ENCODE results near the gene EML5. TPM values are rescaled to one million over a fixed set of nuclear protein-coding genes. Genes with fewer than 3 reads are reported as not detected.

The EML5 gene
- total and polyA plus RNA-seq, 8 donors: 1.1 to 2.3 (median 1.8) TPM

DNA sequence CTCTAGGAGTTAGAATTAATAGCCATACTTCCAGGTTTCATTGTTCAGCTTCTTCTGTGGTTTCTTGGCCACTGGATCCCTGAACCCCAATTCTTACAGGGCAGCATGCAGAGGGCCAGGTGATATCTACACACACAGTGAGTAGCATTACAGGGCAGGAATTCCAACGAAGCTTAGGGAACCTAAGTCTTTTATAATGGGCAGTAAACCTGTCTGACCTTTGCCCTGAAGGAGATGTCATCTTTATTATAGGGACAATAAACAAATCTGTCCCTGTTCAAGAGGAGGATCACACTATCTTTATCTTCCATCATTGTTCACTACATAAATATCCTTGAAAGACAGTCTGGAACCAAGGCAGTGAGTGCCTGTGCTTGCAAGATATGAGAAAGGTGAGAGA lies 11.7 kb upstream of the EML5 start:
- intact Hi-C loops (cut with DNase I): no loop called here
- Histone ChIP-seq H3K36me3 (no peaks in the 10 kb centered on the region), H3K27ac (no peak overlapping the region), H3K27me3 (no peaks in the 10 kb centered on the region), H3K9me3 (peaks cover 0 to 13% of the 10 kb centered on the region in 2 donors), H3K4me3 (no peak overlapping the region), H3K4me1 (no peaks in the 10 kb centered on the region)
- DNase-seq (no peak), ATAC-seq (no peak)
- TF ChIP-seq, protein P1, sequence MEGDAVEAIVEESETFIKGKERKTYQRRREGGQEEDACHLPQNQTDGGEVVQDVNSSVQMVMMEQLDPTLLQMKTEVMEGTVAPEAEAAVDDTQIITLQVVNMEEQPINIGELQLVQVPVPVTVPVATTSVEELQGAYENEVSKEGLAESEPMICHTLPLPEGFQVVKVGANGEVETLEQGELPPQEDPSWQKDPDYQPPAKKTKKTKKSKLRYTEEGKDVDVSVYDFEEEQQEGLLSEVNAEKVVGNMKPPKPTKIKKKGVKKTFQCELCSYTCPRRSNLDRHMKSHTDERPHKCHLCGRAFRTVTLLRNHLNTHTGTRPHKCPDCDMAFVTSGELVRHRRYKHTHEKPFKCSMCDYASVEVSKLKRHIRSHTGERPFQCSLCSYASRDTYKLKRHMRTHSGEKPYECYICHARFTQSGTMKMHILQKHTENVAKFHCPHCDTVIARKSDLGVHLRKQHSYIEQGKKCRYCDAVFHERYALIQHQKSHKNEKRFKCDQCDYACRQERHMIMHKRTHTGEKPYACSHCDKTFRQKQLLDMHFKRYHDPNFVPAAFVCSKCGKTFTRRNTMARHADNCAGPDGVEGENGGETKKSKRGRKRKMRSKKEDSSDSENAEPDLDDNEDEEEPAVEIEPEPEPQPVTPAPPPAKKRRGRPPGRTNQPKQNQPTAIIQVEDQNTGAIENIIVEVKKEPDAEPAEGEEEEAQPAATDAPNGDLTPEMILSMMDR (IDR thresholded peaks at IDR 0.05): no peak

DNA sequence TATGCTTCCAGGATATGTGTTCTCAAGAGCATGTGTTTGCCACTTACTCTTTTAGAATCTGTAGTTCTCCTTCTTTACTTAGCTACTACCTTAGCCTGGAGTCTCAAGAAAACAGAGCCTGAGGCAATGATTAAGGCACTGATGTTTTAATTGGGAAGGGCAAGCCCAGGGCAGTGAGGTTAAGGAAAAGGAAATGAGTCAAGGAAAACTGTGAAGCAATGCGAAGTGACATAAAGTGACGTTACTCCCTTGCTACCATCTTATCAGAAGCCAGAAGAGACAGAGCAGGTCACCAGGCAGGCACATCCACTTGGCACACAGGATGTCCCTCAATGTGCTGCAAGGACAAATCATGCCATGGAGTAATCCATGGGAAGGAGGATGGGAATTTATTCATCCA lies 11.3 kb upstream of the EML5 start:
- TF ChIP-seq, protein P1 (IDR thresholded peaks at IDR 0.05): no peak
- Histone ChIP-seq H3K27ac (no peak overlapping the region), H3K27me3 (no peaks in the 10 kb centered on the region), H3K4me1 (no peaks in the 10 kb centered on the region), H3K4me3 (no peak overlapping the region), H3K36me3 (no peaks in the 10 kb centered on the region), H3K9me3 (peaks cover 0 to 9% of the 10 kb centered on the region in 2 donors)
- no peak for ATAC-seq
- no peak for DNase-seq
- intact Hi-C loops (cut with DNase I): no loop called here

DNA sequence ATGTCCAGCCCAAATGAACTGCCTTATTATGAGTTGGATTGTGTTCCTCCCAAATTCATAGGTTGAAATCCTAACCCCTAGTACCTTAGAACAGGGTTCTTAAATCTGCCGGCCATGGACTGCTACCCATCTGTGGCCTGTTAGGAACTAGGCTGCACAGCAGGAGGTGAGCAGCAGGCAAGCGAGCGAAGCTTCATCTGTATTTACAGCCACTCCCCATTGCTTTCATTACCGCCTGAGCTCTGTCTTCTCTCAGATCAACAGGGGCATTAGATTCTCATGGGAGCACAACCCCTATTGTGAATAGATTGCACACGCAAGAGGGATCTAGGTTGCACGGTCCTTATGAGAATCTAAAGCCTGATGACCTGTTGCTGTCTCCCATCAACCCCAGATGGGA lies 9.8 kb upstream of the EML5 start:
- ATAC-seq (no peak), DNase-seq (no peak)
- TF ChIP-seq, protein P1 (IDR thresholded peaks at IDR 0.05): no peak
- Histone ChIP-seq H3K36me3 (no peaks in the 10 kb centered on the region), H3K4me1 (no peaks in the 10 kb centered on the region), H3K27me3 (no peaks in the 10 kb centered on the region), H3K9me3 (no peaks in the 10 kb centered on the region), H3K27ac (no peak overlapping the region), H3K4me3 (no peak overlapping the region)
- intact Hi-C loops (cut with DNase I): no loop called here

DNA sequence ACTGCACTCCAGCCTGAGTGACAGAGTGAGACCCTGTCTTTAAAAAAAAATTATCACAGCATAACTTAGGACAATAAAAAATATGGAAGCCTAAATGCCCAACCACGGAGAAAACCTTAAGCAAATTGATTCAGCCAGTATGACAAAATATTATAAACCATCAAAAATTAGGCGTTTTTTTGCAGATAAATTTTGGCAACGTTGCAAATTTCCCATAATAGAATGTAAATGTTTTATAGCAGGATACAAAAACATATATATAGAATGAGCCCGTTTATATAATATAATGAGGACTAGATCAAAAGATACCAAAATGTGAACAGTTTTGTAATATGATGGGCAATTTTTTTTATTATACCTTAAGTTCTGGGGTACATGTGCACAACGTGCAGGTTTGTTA lies 6.8 kb upstream of the EML5 start:
- H3K27ac ChIP-seq: no peak overlapping the region
- intact Hi-C loops (cut with DNase I): no loop called here
- no peaks in the 10 kb centered on the region for H3K36me3 ChIP-seq
- H3K4me3 ChIP-seq: no peak overlapping the region
- H3K27me3 ChIP-seq: no peaks in the 10 kb centered on the region
- no peaks in the 10 kb centered on the region for H3K9me3 ChIP-seq
- TF ChIP-seq, protein P1 (IDR thresholded peaks at IDR 0.05): no peak
- ATAC-seq: no peak
- no peaks in the 10 kb centered on the region for H3K4me1 ChIP-seq
- DNase-seq: no peak

DNA sequence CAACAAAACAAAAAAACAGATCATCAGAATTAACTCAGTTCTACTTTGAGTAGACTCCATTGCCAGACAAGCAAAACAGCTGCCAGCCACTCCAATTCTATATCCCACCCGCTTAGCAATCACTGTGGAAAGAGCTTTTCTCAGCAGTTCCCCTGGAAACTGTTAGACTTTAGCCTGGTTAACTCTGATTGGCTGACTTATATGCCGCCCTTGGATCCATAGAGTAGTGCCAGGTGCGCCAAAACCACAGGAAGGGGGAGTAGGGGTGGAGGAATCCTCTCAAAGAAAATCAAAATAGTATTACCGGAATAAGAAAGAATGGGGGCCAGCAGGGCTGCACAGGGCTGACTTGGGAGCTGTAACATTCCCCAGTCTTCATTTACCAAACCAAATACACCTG lies 5.4 kb upstream of the EML5 start:
- Histone ChIP-seq H3K4me1 (peaks cover 0 to 5% of the 10 kb centered on the region in 2 donors), H3K27ac (no peak overlapping the region), H3K36me3 (no peaks in the 10 kb centered on the region), H3K4me3 (no peak overlapping the region), H3K9me3 (no peaks in the 10 kb centered on the region), H3K27me3 (peaks cover 0 to 3% of the 10 kb centered on the region in 2 donors)
- intact Hi-C loops (cut with DNase I): no loop called here
- TF ChIP-seq, protein P1 (IDR thresholded peaks at IDR 0.05): no peak
- DNase-seq (no peak), ATAC-seq (no peak)
